Endodermal cell (in vitro differentiated cells): Measurements from ENCODE around the gene PRKAG2. TPM values are rescaled to one million over a fixed set of nuclear protein-coding genes. Genes with fewer than 3 reads are reported as not detected.

Experiments
- DNase-seq: peaks from one replicate; pipeline ENCODE4 v3.0.0-alpha.2; 2017
- H3K27ac ChIP-seq: 2 replicates; pipeline ENCODE4 v1.5.1; 2013; ENCODE audit warnings: mild to moderate bottlenecking, low read depth, low read length, moderate library complexity
- H3K27me3 ChIP-seq: 2 replicates; pipeline ENCODE4 v1.6.1; 2013; ENCODE audit warnings: mild to moderate bottlenecking, low read length, moderate library complexity; ENCODE audit not compliant: insufficient read depth, control insufficient read depth, poor library complexity, severe bottlenecking
- H3K36me3 ChIP-seq: 2 replicates; pipeline ENCODE4 v1.7.0; 2013; ENCODE audit warnings: mild to moderate bottlenecking, low read length, moderate library complexity; ENCODE audit not compliant: control insufficient read depth, insufficient read depth
- H3K4me1 ChIP-seq: one replicate; pipeline ENCODE4 v1.7.0; 2013; ENCODE audit warnings: low read length; ENCODE audit not compliant: control insufficient read depth, insufficient read depth
- H3K4me3 ChIP-seq: 2 replicates; pipeline ENCODE4 v1.5.1; 2013; ENCODE audit warnings: mild to moderate bottlenecking, low read length, moderate library complexity
- H3K9ac ChIP-seq: 2 replicates; pipeline ENCODE4 v1.6.1; 2013; ENCODE audit warnings: mild to moderate bottlenecking, low read length, moderate library complexity; ENCODE audit not compliant: poor library complexity, severe bottlenecking; ENCODE audit errors: extremely low read depth
- H3K9me3 ChIP-seq: 2 replicates; pipeline ENCODE4 v1.6.1; 2013; ENCODE audit warnings: mild to moderate bottlenecking, low read length, moderate library complexity; ENCODE audit not compliant: control insufficient read depth
- H3K27ac Mint-ChIP-seq: 2 replicates; pipeline ENCODE4 v1.8.0; 2020; ENCODE audit warnings: mixed read lengths
- H3K27me3 Mint-ChIP-seq: 2 replicates; pipeline ENCODE4 v1.8.0; 2021; ENCODE audit warnings: mild to moderate bottlenecking, mixed read lengths; ENCODE audit not compliant: insufficient read depth
- H3K36me3 Mint-ChIP-seq: 2 replicates; pipeline ENCODE4 v1.8.0; 2020; ENCODE audit warnings: low read depth, mixed read lengths
- H3K4me1 Mint-ChIP-seq: 2 replicates; pipeline ENCODE4 v1.8.0; 2020; ENCODE audit warnings: mixed read lengths
- H3K4me3 Mint-ChIP-seq: 2 replicates; pipeline ENCODE4 v1.8.0; 2020; ENCODE audit warnings: mild to moderate bottlenecking, moderate library complexity, mixed read lengths
- H3K9me3 Mint-ChIP-seq: 2 replicates; pipeline ENCODE4 v1.8.0; 2020; ENCODE audit warnings: mild to moderate bottlenecking, mixed read lengths
- WGBS, 2 experiments: methylation state at CpG; one replicate each; pipeline versions ENCODE4 v1.1.5 to v1.1.7; 2013; ENCODE audit warnings: missing lambda C conversion rate in 2 of 2, mixed read lengths in 1 of 2; ENCODE audit not compliant: insufficient coverage in 1 of 2, insufficient read length in 1 of 2; 5-methylcytosine and 5-hydroxymethylcytosine counted together
- total RNA-seq, 2 donors: library from RNA; stranded (reverse); fragmentation: NEBNext Ultra II Directional in 1 of 2; extraction: Animal tissue kit (Norgen Biotek cat#: 25700) in 1 of 2; gene quantifications; 2 replicates in 1 of 2; 3 replicates in 1 of 2; pipeline ENCODE4 v1.2.1, GENCODE V29; 2021
- TF ChIP-seq, protein P1 (sequence below): fragments of 200-600 bp; sonication (generic); conservative IDR thresholded peaks from 2 replicates; pipeline ENCODE4 v1.5.0; 2021; ENCODE audit warnings: antibody characterized with exemption, mild to moderate bottlenecking

PRKAG2 gene
- total RNA-seq, 2 donors from 2014 or later = 17.2 to 20.7 TPM

DNA sequence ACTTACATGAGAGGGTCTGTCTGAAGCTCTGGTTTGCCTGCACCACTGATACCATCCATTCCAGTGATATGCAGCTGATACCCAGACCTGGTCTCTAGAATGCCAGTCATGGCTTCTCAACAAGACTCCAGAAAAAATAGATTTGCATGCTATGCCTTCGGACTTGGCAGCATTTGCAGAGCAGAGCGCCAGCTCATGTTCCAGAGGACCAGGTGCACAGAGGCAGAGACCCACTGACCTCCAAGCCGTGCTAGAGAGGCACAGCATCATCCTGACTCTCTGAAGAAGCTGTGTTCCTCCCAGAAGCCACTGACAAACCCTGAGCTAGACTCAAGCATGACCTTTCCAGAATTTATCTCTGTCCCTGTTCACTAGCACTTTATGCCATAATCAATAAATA is 6.9 kb upstream of the PRKAG2 start:
- Histone ChIP-seq H3K27me3 (peaks cover 34% of the 10 kb centered on the region), H3K36me3 (no peaks in the 10 kb centered on the region), H3K27ac (no peak overlapping the region), H3K9me3 (no peaks in the 10 kb centered on the region), H3K4me1 (no peaks in the 10 kb centered on the region), H3K4me3 (no peak overlapping the region), H3K9ac (no peak overlapping the region)
- no peak overlapping the region for H3K4me3 Mint-ChIP-seq
- no peaks in the 10 kb centered on the region for H3K9me3 Mint-ChIP-seq
- H3K27ac Mint-ChIP-seq = no peak overlapping the region
- no peak for DNase-seq
- 84 to 87% methylated on average over 3 of the region's 3 CpGs for WGBS, 2 experiments
- TF ChIP-seq, protein P1, sequence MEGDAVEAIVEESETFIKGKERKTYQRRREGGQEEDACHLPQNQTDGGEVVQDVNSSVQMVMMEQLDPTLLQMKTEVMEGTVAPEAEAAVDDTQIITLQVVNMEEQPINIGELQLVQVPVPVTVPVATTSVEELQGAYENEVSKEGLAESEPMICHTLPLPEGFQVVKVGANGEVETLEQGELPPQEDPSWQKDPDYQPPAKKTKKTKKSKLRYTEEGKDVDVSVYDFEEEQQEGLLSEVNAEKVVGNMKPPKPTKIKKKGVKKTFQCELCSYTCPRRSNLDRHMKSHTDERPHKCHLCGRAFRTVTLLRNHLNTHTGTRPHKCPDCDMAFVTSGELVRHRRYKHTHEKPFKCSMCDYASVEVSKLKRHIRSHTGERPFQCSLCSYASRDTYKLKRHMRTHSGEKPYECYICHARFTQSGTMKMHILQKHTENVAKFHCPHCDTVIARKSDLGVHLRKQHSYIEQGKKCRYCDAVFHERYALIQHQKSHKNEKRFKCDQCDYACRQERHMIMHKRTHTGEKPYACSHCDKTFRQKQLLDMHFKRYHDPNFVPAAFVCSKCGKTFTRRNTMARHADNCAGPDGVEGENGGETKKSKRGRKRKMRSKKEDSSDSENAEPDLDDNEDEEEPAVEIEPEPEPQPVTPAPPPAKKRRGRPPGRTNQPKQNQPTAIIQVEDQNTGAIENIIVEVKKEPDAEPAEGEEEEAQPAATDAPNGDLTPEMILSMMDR = no peak
- no peaks in the 10 kb centered on the region for H3K36me3 Mint-ChIP-seq
- peaks cover 70% of the 10 kb centered on the region for H3K27me3 Mint-ChIP-seq
- H3K4me1 Mint-ChIP-seq = no peaks in the 10 kb centered on the region

DNA sequence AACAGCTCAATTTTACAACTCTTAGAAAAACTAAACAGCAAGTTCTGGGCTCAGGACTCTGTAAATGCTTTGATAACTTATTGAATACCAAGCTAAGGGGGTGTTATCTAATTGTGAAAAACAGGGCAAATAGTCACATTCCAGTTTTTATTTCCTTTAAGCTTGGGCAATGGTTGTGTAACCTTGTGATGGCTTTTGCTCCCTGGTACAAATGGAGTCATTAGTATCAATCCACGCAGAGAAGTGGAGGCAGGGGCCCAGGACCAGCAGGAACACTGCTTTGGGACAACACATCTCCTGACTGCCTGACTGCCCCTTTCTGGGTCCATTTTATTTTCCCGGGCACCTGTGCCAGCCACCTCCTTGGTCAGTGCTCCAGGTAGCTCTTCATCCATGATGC is 5.8 kb upstream of the PRKAG2 start:
- H3K4me3 Mint-ChIP-seq = no peak overlapping the region
- peaks cover 75% of the 10 kb centered on the region for H3K27me3 Mint-ChIP-seq
- no peaks in the 10 kb centered on the region for H3K36me3 Mint-ChIP-seq
- Histone ChIP-seq H3K4me1 (no peaks in the 10 kb centered on the region), H3K36me3 (no peaks in the 10 kb centered on the region), H3K9ac (no peak overlapping the region), H3K27me3 (peaks cover 45% of the 10 kb centered on the region), H3K9me3 (no peaks in the 10 kb centered on the region), H3K27ac (no peak overlapping the region), H3K4me3 (no peak overlapping the region)
- no peaks in the 10 kb centered on the region for H3K4me1 Mint-ChIP-seq
- no peak overlapping the region for H3K27ac Mint-ChIP-seq
- TF ChIP-seq, protein P1 = no peak
- no peak for DNase-seq
- no peaks in the 10 kb centered on the region for H3K9me3 Mint-ChIP-seq
- 87 to 91% methylated on average over 2 of the region's 2 CpGs for WGBS, 2 experiments

DNA sequence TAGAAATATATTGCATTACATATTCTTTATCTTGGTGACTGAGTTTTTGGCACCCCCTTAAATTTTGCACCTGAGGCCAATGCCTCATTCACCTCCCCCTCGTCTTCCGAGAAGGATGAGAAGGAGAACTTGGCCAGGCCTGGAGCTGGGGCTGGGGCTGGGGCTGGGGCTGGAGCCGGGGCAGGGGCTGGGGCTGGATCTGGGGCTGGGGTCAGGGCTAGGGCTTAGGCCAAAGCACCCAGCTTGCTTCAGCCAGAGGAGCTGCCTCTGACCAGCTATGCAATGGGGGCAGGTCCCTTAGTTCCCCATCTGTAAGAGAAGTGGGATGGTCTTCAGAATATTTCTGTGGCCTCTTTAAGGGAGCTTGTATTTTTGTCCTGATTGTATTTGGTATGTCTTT is 3.8 kb upstream of the PRKAG2 start:
- no peaks in the 10 kb centered on the region for H3K36me3 ChIP-seq
- Mint-ChIP-seq H3K9me3 (no peaks in the 10 kb centered on the region), H3K36me3 (no peaks in the 10 kb centered on the region), H3K27ac (no peak overlapping the region), H3K4me3 (no peak overlapping the region), H3K27me3 (peaks cover 72% of the 10 kb centered on the region), H3K4me1 (no peaks in the 10 kb centered on the region)
- H3K4me1 ChIP-seq = no peaks in the 10 kb centered on the region
- TF ChIP-seq, protein P1 = no peak
- H3K9ac ChIP-seq = no peak overlapping the region
- no peak for DNase-seq
- H3K27me3 ChIP-seq = peaks cover 52% of the 10 kb centered on the region
- H3K27ac ChIP-seq = no peak overlapping the region
- H3K9me3 ChIP-seq = no peaks in the 10 kb centered on the region
- H3K4me3 ChIP-seq = no peak overlapping the region
- 96% methylated on average over 3 of the region's 3 CpGs; no CpG with 5 or more reads in 1 of the 2 experiments for WGBS, 2 experiments
